Activated CD8-positive, alpha-beta T cell treated with anti-CD3 and anti-CD28 coated beads, Interleukin-2, amount 10 ng/mL, durations not matched to agents 7 days and 5 days (primary cell): ENCODE measurements around the gene RRP36. TPM values are rescaled to one million over a fixed set of nuclear protein-coding genes. Genes with fewer than 3 reads are reported as not detected.

Experiments used
- ATAC-seq: fragments of 150-1000 bp; cut with Tn5 transposase; one replicate; pipeline ENCODE4 v1.10.0; 2021; ENCODE audit warnings: moderate library complexity
- CTCF ChIA-PET: fragments of 350-600 bp; sonication (Branson Sonifier 250); formaldehyde crosslinking; loops from one replicate; lab custom pipeline; 2021; ENCODE audit warnings: antibody characterized with exemption; lab: Charles Lee
- POLR2A ChIA-PET: fragments of 350-600 bp; sonication (Branson Sonifier 250); formaldehyde crosslinking; loops from one replicate; lab custom pipeline; 2021; ENCODE audit warnings: antibody characterized with exemption; lab: Charles Lee
- DNase-seq: peaks from one replicate; pipeline ENCODE4 v3.0.0-alpha.2; 2020
- H3K27ac Mint-ChIP-seq: one replicate; pipeline ENCODE4 v1.8.0; 2021; ENCODE audit warnings: mild to moderate bottlenecking, mixed read lengths
- H3K27me3 Mint-ChIP-seq: one replicate; pipeline ENCODE4 v1.8.0; 2021; ENCODE audit warnings: low read depth, mixed read lengths
- H3K36me3 Mint-ChIP-seq: one replicate; pipeline ENCODE4 v1.8.0; 2021; ENCODE audit warnings: low read depth, mixed read lengths
- H3K4me1 Mint-ChIP-seq: one replicate; pipeline ENCODE4 v1.8.0; 2021; ENCODE audit warnings: low read depth, mixed read lengths
- H3K4me3 Mint-ChIP-seq: one replicate; pipeline ENCODE4 v1.8.0; 2021; ENCODE audit warnings: mild to moderate bottlenecking, mixed read lengths
- H3K9me3 Mint-ChIP-seq: one replicate; pipeline ENCODE4 v1.8.0; 2022; ENCODE audit warnings: mixed read lengths; ENCODE audit not compliant: insufficient read depth
- total RNA-seq, 2 experiments: library from RNA; stranded (reverse); gene quantifications; one replicate each; pipeline ENCODE4 v1.2.3, GENCODE V29; 2021

The RRP36 gene
- total RNA-seq, 2 experiments from 2014 or later = 84.3 to 92.8 TPM

GRCh38 chr6:43020847-43021246 is 576 bp upstream of the RRP36 start:
- CTCF ChIA-PET = interaction anchor here (1.0 to 2.6 kb wide), 7 partner anchors 18 to 122 kb away, joined by 3 to 16 read pairs (median 4); partner anchors contain the start of genes CUL7 and PEX6
- POLR2A ChIA-PET = interaction anchor here (0.6 to 2.0 kb wide), 11 partner anchors 12 to 631 kb away, joined by 3 to 7 read pairs (median 5); partner anchors contain the start of genes CNPY3, CUL7, PEX6 and PPP2R5D
- Mint-ChIP-seq H3K36me3 (peaks cover 45% of the 10 kb centered on the region), H3K9me3 (no peaks in the 10 kb centered on the region), H3K27me3 (no peaks in the 10 kb centered on the region), H3K4me1 (peaks cover 35% of the 10 kb centered on the region), H3K4me3 (peak overlapping the region; percentile 83), H3K27ac (peak overlapping the region; percentile 89)
- DNase-seq (no peak), ATAC-seq (no peak)

GRCh38 chr6:43024436-43024835 is 3.0 kb downstream of the RRP36 start:
- POLR2A ChIA-PET = no interaction called here
- Mint-ChIP-seq H3K27me3 (no peaks in the 10 kb centered on the region), H3K9me3 (no peaks in the 10 kb centered on the region), H3K4me1 (peaks cover 26% of the 10 kb centered on the region), H3K36me3 (peaks cover 45% of the 10 kb centered on the region), H3K27ac (peak overlapping the region; percentile 28), H3K4me3 (no peak overlapping the region)
- ATAC-seq = no peak
- DNase-seq = no peak
- CTCF ChIA-PET = interaction anchor here (0.8 to 1.0 kb wide), 2 partner anchors 8 to 10 kb away, joined by 3 read pairs; partner anchors contain the start of gene KLHDC3

- H3K36me3 Mint-ChIP-seq = peaks cover 50% of the 10 kb centered on the region
- H3K4me1 Mint-ChIP-seq = peaks cover 17% of the 10 kb centered on the region
- H3K27ac Mint-ChIP-seq = no peak overlapping the region
- POLR2A ChIA-PET = no interaction called here
- ATAC-seq (no peak), DNase-seq (no peak)
- CTCF ChIA-PET = interaction anchor here (0.5 kb wide), 1 partner anchor 16 kb away, joined by 5 read pairs; no protein-coding TSS in a partner anchor
- H3K9me3 Mint-ChIP-seq = no peaks in the 10 kb centered on the region
- H3K4me3 Mint-ChIP-seq = no peak overlapping the region
- H3K27me3 Mint-ChIP-seq = no peaks in the 10 kb centered on the region
These were observed 4.9 kb downstream of the RRP36 start for GRCh38 chr6:43026365-43026764.

- no peak overlapping the region for H3K4me3 Mint-ChIP-seq
- ATAC-seq = no peak
- DNase-seq = no peak
- H3K9me3 Mint-ChIP-seq = no peaks in the 10 kb centered on the region
- peaks cover 58% of the 10 kb centered on the region for H3K36me3 Mint-ChIP-seq
- H3K27ac Mint-ChIP-seq = no peak overlapping the region
- peaks cover 7% of the 10 kb centered on the region for H3K4me1 Mint-ChIP-seq
- ChIA-PET POLR2A (no interaction called here), CTCF (interaction anchor here (1.0 kb wide), 1 partner anchor 115 kb away, joined by 3 read pairs; no protein-coding TSS in a partner anchor)
- no peaks in the 10 kb centered on the region for H3K27me3 Mint-ChIP-seq
These were observed 7.7 kb downstream of the RRP36 start for GRCh38 chr6:43029120-43029519.

GRCh38 chr6:43032326-43032725 is 10.9 kb downstream of the RRP36 start:
- no peak overlapping the region for H3K27ac Mint-ChIP-seq
- H3K4me1 Mint-ChIP-seq = no peaks in the 10 kb centered on the region
- H3K36me3 Mint-ChIP-seq = peaks cover 50% of the 10 kb centered on the region
- ChIA-PET CTCF (interaction anchor here (1.5 kb wide), 1 partner anchor 115 kb away, joined by 3 read pairs; no protein-coding TSS in a partner anchor), POLR2A (interaction anchor here (0.6 to 1.4 kb wide), 2 partner anchors 12 to 35 kb away, joined by 3 to 5 read pairs; no protein-coding TSS in a partner anchor)
- no peaks in the 10 kb centered on the region for H3K9me3 Mint-ChIP-seq
- ATAC-seq (no peak), DNase-seq (no peak)
- no peak overlapping the region for H3K4me3 Mint-ChIP-seq
- no peaks in the 10 kb centered on the region for H3K27me3 Mint-ChIP-seq

- POLR2A ChIA-PET = interaction anchor here (0.8 to 1.6 kb wide), 2 partner anchors 19 to 49 kb away, joined by 3 to 4 read pairs; partner anchors contain the start of genes KLHDC3 and PPP2R5D
- H3K36me3 Mint-ChIP-seq = peaks cover 50% of the 10 kb centered on the region
- no peak for DNase-seq
- no peaks in the 10 kb centered on the region for H3K27me3 Mint-ChIP-seq
- no peak overlapping the region for H3K4me3 Mint-ChIP-seq
- CTCF ChIA-PET = interaction anchor here (1.1 to 1.5 kb wide), 3 partner anchors 14 to 114 kb away, joined by 3 to 4 read pairs (median 3); no protein-coding TSS in a partner anchor
- no peak for ATAC-seq
- H3K27ac Mint-ChIP-seq = no peak overlapping the region
- no peaks in the 10 kb centered on the region for H3K9me3 Mint-ChIP-seq
- no peaks in the 10 kb centered on the region for H3K4me1 Mint-ChIP-seq
These were observed 12.2 kb downstream of the RRP36 start for GRCh38 chr6:43033496-43034189.

- Mint-ChIP-seq H3K4me1 (no peaks in the 10 kb centered on the region), H3K27ac (no peak overlapping the region), H3K9me3 (no peaks in the 10 kb centered on the region), H3K27me3 (no peaks in the 10 kb centered on the region), H3K36me3 (peaks cover 50% of the 10 kb centered on the region), H3K4me3 (no peak overlapping the region)
- ChIA-PET POLR2A (interaction anchor here (0.6 to 1.6 kb wide), 2 partner anchors 50 to 61 kb away, joined by 3 read pairs; partner anchors contain the start of gene PPP2R5D), CTCF (interaction anchor here (1.5 kb wide), 1 partner anchor 14 kb away, joined by 4 read pairs; no protein-coding TSS in a partner anchor)
- DNase-seq = no peak
- no peak for ATAC-seq
These were observed 12.7 kb downstream of the RRP36 start for GRCh38 chr6:43034190-43034525.

GRCh38 chr6:43035495-43036194 is 14.2 kb downstream of the RRP36 start:
- ChIA-PET POLR2A (interaction anchor here (1.6 kb wide), 1 partner anchor 51 kb away, joined by 3 read pairs; the partner anchor contains the start of gene PPP2R5D), CTCF (no interaction called here)
- no peak for ATAC-seq

GRCh38 chr6:43036712-43037111 is 15.3 kb downstream of the RRP36 start:
- ChIA-PET CTCF (no interaction called here), POLR2A (no interaction called here)
- Mint-ChIP-seq H3K36me3 (peaks cover 41% of the 10 kb centered on the region), H3K4me3 (no peak overlapping the region), H3K9me3 (no peaks in the 10 kb centered on the region), H3K27me3 (no peaks in the 10 kb centered on the region), H3K4me1 (no peaks in the 10 kb centered on the region), H3K27ac (no peak overlapping the region)
- ATAC-seq = no peak
- no peak for DNase-seq

More at GRCh38 chr6:43035495-43036194, 14.2 kb downstream of the RRP36 start:
- Mint-ChIP-seq H3K27ac (peak overlapping the region; percentile 64), H3K36me3 (peaks cover 45% of the 10 kb centered on the region), H3K9me3 (no peaks in the 10 kb centered on the region), H3K4me1 (no peaks in the 10 kb centered on the region), H3K27me3 (no peaks in the 10 kb centered on the region), H3K4me3 (no peak overlapping the region)
- no peak for DNase-seq

GRCh38 chr6:43037197-43037596 is 15.8 kb downstream of the RRP36 start:
- no peak overlapping the region for H3K4me3 Mint-ChIP-seq
- DNase-seq (no peak), ATAC-seq (no peak)
- no peaks in the 10 kb centered on the region for H3K27me3 Mint-ChIP-seq
- H3K36me3 Mint-ChIP-seq = peaks cover 38% of the 10 kb centered on the region
- POLR2A ChIA-PET = no interaction called here
- H3K4me1 Mint-ChIP-seq = no peaks in the 10 kb centered on the region
- no peaks in the 10 kb centered on the region for H3K9me3 Mint-ChIP-seq
- peak overlapping the region; percentile 57 for H3K27ac Mint-ChIP-seq
- CTCF ChIA-PET = interaction anchor here (1.5 kb wide), 1 partner anchor 106 kb away, joined by 3 read pairs; no protein-coding TSS in a partner anchor

GRCh38 chr6:43037706-43038105 is 16.3 kb downstream of the RRP36 start:
- ChIA-PET CTCF (interaction anchor here (1.5 kb wide), 1 partner anchor 106 kb away, joined by 3 read pairs; no protein-coding TSS in a partner anchor), POLR2A (no interaction called here)
- H3K4me3 Mint-ChIP-seq = no peak overlapping the region
- ATAC-seq = no peak
- peak overlapping the region; percentile 57 for H3K27ac Mint-ChIP-seq
- no peak for DNase-seq
- peaks cover 40% of the 10 kb centered on the region for H3K36me3 Mint-ChIP-seq
- no peaks in the 10 kb centered on the region for H3K4me1 Mint-ChIP-seq
- H3K9me3 Mint-ChIP-seq = no peaks in the 10 kb centered on the region
- H3K27me3 Mint-ChIP-seq = no peaks in the 10 kb centered on the region
